ENCODE measurements around the gene KNCN. TPM values are rescaled to one million over a fixed set of nuclear protein-coding genes. Genes with fewer than 3 reads are reported as not detected.

The KNCN gene
- total and polyA plus RNA-seq, 10 of the 15 experiments (the other 5 are each of a cell fraction or from before 2014, with no cell fraction given): not detected

DNA sequence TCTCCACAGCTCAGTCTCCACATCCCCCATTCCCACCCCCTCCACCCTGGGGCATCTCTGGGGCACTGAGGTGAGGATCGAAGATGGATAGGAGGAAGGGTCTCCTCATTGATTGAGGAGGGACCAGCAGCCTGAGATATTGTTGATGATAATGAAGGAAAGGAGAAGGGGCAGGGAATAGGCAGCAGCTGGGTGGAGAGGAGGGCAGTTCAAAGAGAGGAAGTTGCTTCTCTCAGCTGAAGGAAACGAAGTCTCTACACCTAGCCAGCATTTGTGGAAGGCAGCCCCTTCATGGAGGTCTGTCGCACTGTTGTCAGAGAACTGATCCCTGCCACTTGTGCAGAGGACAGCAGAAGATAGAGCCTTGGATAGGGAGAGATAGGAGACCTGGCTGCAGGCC, 5.7 kb downstream of the KNCN start:
- Histone ChIP-seq H3K27ac (ENCODE audit: control insufficient read depth, insufficient read depth) (no peak overlapping the region), H3K4me2 (ENCODE audit: control insufficient read depth, insufficient read depth) (no peak overlapping the region), H3K27me3 (replicated peaks in 1 of 2; ENCODE audit: control insufficient read depth in 2 of 2, insufficient read depth in 2 of 2, low read length in 1 of 2) (peaks cover 9 to 12% of the 10 kb centered on the region in 2 experiments), H3K36me3 (ENCODE audit: control insufficient read depth in 2 of 2, insufficient read depth in 2 of 2, low read length in 1 of 2) (no peaks in the 10 kb centered on the region), H4K20me1 (ENCODE audit: control insufficient read depth, insufficient read depth) (no peaks in the 10 kb centered on the region), H3K9me3 (replicated peaks; ENCODE audit: control insufficient read depth, insufficient read depth, low read length) (no peaks in the 10 kb centered on the region), H3K4me1 (ENCODE audit: control insufficient read depth, insufficient read depth, low read length) (no peaks in the 10 kb centered on the region), H3K4me3 (no peak overlapping the region), H3K9ac (ENCODE audit: control insufficient read depth, insufficient read depth, low read length) (no peak overlapping the region), H2AFZ (ENCODE audit: control insufficient read depth, low read depth, low read length) (no peak overlapping the region), H3K79me2 (ENCODE audit: control insufficient read depth, insufficient read depth, low read length) (no peaks in the 10 kb centered on the region)
- RAD21 ChIA-PET (ENCODE audit: unreplicated experiment): no interaction called here
- SMC1A ChIA-PET (ENCODE audit: uncharacterized antibody, unreplicated experiment): no interaction called here
- DNase-seq (ENCODE audit: low read depth, low spot score) (no peak), FAIRE-seq (no peak), ATAC-seq (no peak)
- BruUV-seq (replicated peaks): no TSS peak
- POLR2A ChIA-PET: no interaction called here
- WGBS (ENCODE audit: insufficient coverage, insufficient replicate concordance, low lambda C conversion rate, missing lambda C conversion rate): 0% methylated on average over 3 of the region's 3 CpGs
- intact Hi-C loops (cut with micrococcal nuclease; ENCODE audit: unreplicated experiment): loop anchor here (5.0 kb wide), 1 partner anchor 182 kb away; no protein-coding TSS in a partner anchor
- TF ChIP-seq CEBPB (IDR thresholded peaks at IDR 0.05; ENCODE audit: borderline replicate concordance in 1 of 2, low read depth in 2 of 2, low read length in 2 of 2) (no peak), ZNF217 (IDR thresholded peaks at IDR 0.05) (no peak), RB1 (IDR thresholded peaks at IDR 0.05; ENCODE audit: borderline replicate concordance) (no peak), SIX5 (IDR thresholded peaks at IDR 0.05; ENCODE audit: low read depth, low read length, severe bottlenecking) (no peak), LARP7 (IDR thresholded peaks at IDR 0.05) (no peak), NFYA (IDR thresholded peaks at IDR 0.05; ENCODE audit: borderline replicate concordance, low read depth, low read length) (no peak)
- TF ChIP-seq, protein P1, sequence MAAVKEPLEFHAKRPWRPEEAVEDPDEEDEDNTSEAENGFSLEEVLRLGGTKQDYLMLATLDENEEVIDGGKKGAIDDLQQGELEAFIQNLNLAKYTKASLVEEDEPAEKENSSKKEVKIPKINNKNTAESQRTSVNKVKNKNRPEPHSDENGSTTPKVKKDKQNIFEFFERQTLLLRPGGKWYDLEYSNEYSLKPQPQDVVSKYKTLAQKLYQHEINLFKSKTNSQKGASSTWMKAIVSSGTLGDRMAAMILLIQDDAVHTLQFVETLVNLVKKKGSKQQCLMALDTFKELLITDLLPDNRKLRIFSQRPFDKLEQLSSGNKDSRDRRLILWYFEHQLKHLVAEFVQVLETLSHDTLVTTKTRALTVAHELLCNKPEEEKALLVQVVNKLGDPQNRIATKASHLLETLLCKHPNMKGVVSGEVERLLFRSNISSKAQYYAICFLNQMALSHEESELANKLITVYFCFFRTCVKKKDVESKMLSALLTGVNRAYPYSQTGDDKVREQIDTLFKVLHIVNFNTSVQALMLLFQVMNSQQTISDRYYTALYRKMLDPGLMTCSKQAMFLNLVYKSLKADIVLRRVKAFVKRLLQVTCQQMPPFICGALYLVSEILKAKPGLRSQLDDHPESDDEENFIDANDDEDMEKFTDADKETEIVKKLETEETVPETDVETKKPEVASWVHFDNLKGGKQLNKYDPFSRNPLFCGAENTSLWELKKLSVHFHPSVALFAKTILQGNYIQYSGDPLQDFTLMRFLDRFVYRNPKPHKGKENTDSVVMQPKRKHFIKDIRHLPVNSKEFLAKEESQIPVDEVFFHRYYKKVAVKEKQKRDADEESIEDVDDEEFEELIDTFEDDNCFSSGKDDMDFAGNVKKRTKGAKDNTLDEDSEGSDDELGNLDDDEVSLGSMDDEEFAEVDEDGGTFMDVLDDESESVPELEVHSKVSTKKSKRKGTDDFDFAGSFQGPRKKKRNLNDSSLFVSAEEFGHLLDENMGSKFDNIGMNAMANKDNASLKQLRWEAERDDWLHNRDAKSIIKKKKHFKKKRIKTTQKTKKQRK (IDR thresholded peaks at IDR 0.05; ENCODE audit: low read depth, low read length): no peak
- in situ Hi-C loops (cut with MboI): no loop called here
- CTCF ChIA-PET: interaction anchor here (1.4 to 2.2 kb wide), 3 partner anchors 19 to 99 kb away, joined by 3 to 7 read pairs (median 5); no protein-coding TSS in a partner anchor
